Measurements from ENCODE around the gene NAPEPLD.

GRCh38 chr7:103082497-103082896, 66.4 kb downstream of the NAPEPLD start:
- no peak for TF ChIP-seq CTCF (IDR thresholded peaks at IDR 0.05)
- no peak for TF ChIP-seq POLR2A (IDR thresholded peaks at IDR 0.05)
- no peak for TF ChIP-seq EP300 (IDR thresholded peaks at IDR 0.05)
